GM18520 (cell line): ENCODE data around the gene WFDC10A.
"Not testable (repeated sequence)": the region's sequence is repeated elsewhere in the genome, so short reads cannot be mapped to it uniquely, and the experiment has no call there.

Experiments used
- ATAC-seq: cut with Tn5 transposase; IDR thresholded peaks from one replicate; pipeline ENCODE4 v1.9.1; 2021; ENCODE audit not compliant: unreplicated experiment

The WFDC10A gene

GRCh38 chr20:45647441-45648050 is 18.0 kb downstream of the WFDC10A start:
- ATAC-seq: no peak

GRCh38 chr20:45649312-45649863 is 19.8 kb downstream of the WFDC10A start:
- ATAC-seq: no peak

DNA sequence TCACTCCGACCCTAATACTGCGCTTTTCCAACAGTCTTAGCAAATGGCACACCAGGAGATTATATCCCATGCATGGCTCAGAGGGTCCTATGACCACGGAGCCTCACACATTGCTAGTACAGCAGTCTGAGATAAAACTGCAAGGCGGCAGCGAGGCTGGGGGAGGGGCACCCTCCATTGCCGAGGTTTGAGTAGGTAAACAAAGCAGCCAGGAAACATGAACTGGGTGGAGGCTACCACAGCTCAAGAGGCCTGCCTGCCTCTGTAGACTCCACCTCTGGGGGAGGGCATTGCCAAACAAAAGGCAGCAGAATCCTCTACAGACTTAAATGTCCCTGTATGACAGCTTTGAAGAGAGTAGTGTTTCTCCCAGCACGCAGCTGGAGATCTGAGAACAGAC is 22.2 kb downstream of the WFDC10A start:
- not testable (repeated sequence) for ATAC-seq

GRCh38 chr20:45657038-45657437 is 27.5 kb downstream of the WFDC10A start:
- not testable (repeated sequence) for ATAC-seq

DNA sequence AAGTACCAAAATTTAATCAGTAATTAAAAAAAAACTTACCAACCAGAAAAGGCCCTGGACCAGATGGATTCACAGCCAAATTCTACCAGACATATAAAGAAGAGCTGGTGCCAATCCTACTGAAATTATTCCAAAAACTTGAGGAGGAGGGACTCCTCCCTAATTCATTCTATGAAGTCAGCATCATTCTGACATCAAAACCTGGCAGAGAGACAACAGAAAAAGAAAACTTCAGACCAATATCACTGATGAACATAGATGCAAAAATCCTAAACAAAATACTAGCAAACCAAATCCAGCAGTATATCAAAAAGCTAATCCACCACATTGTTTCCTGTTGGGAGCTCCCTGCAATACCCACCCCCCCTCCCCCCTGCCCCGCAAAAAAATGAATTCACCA is 40.6 kb downstream of the WFDC10A start, which contains the start of gene WFDC11:
Gene WFDC11, minus strand, starts transcription at position 101 of the 400 bp plus-strand sequence. CDS start 19,639 bp downstream, outside the sequence.
- ATAC-seq: no peak

DNA sequence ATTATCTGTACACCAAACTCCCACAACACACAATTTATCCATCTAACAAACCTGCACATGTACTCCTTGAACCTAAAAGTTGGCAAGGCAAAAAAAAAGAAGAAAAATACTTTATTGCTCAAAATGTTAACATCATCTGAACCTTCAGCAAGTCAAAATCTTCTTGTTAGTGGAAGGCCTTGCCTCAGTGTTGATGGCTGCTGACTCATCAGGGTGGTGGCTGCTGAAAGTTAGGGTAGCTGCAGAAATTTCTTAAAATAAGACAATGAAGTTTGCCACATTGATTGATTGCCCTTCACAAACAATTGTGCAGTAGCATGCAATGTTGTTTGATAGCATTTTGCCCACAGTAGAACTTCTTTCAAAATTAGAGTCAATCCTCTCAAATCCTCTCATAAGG is 43.2 kb downstream of the WFDC10A start:
- no peak for ATAC-seq

DNA sequence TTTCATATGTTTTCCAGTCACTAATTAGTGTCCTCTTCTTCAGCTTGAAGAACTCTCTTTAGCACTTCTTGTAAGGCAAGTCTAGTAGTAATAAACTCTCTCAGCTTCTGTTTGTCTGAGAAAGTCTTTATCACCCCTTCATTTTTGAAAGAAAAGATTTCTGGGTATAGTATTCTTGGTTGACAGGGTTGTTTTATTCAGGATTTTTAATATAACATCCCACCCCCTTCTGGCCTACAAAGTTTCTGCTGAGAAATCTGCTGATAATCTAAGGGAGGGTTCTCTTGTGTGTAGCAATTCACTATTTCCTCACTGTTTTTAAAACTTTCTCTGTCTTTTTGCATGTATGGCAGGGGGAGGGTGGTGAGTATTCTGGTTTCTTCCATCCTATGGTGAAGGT is 50.1 kb downstream of the WFDC10A start:
- ATAC-seq: no peak
